Stimulated activated memory B cell treated with anti-CD40 and anti-IgM and Interleukin-4, amounts not matched to agents 10 μg/mL and 1 μg/mL and 100 μg/mL, for 72 hours (primary cell): ENCODE data around the gene SFT2D1.

Experiments used
- ATAC-seq: fragments of 150-1000 bp; cut with Tn5 transposase; 2 replicates; pipeline ENCODE4 v1.10.0; 2021
- H3K27ac Mint-ChIP-seq: one replicate; pipeline ENCODE4 v1.8.0; 2022; ENCODE audit warnings: mild to moderate bottlenecking, mixed read lengths
- H3K27me3 Mint-ChIP-seq: one replicate; pipeline ENCODE4 v1.8.0; 2022; ENCODE audit warnings: mixed read lengths
- H3K36me3 Mint-ChIP-seq: one replicate; pipeline ENCODE4 v1.8.0; 2022; ENCODE audit warnings: mixed read lengths
- H3K4me1 Mint-ChIP-seq: one replicate; pipeline ENCODE4 v1.8.0; 2022; ENCODE audit warnings: mixed read lengths
- H3K4me3 Mint-ChIP-seq: one replicate; pipeline ENCODE4 v1.8.0; 2022; ENCODE audit warnings: mild to moderate bottlenecking, moderate library complexity, mixed read lengths
- H3K9me3 Mint-ChIP-seq: one replicate; pipeline ENCODE4 v1.8.0; 2022; ENCODE audit warnings: mixed read lengths

Gene SFT2D1

GRCh38 chr6:166308769-166309589 is 33.4 kb downstream of the SFT2D1 start:
- no peak overlapping the region for H3K27ac Mint-ChIP-seq
- peaks cover 7% of the 10 kb centered on the region for H3K4me1 Mint-ChIP-seq
- ATAC-seq: no peak
- H3K36me3 Mint-ChIP-seq: no peaks in the 10 kb centered on the region
- H3K27me3 Mint-ChIP-seq: peaks cover 40% of the 10 kb centered on the region
- peak overlapping the region; percentile 75 for H3K4me3 Mint-ChIP-seq
- no peaks in the 10 kb centered on the region for H3K9me3 Mint-ChIP-seq

DNA sequence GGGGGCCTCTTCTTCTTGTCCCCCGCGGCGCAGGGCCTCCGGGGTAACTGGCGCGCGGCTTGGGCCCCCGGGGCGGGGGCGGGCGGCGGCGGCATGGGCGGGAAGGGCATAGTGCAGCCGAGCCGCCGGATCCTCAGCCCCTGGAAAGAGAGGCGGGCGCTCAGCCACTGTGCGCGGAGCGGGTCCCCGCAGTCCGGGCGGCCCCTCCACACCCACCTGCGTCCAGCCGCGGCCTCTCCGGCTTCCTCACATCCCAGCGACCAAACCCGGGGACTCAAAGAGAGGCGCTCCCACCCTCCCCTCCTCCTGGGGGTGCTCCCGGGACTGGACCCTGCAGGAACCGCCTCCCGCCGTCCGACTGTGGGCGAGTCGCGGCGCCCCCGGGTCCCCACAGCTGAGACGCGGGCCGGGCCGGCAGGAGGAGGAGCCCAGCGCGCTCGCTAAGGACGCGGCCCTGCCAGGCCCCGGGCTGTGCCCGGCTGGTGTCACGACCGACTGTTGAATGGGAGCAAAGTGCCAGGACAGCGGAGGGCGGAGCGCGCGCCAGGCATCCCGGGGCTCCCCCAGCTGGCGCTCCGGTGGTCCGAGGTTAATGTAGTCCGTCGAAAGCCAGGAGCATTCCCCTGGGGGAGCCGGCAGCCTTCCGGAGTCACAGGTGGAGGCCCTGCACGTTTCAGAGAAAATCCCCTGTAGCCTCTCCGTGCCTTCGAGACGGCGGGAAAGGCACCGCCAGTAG is 34.1 kb downstream of the SFT2D1 start, which contains the start of gene PRR18:
PRR18 (minus strand) TSS at position 360 of the 736 bp plus-strand sequence; CDS start at position 110, 250 bp downstream.
- peaks cover 7% of the 10 kb centered on the region for H3K4me1 Mint-ChIP-seq
- peaks cover 40% of the 10 kb centered on the region for H3K27me3 Mint-ChIP-seq

GRCh38 chr6:166307082-166308032 is 35.0 kb downstream of the SFT2D1 start:
- Mint-ChIP-seq H3K4me3 (peak overlapping the region; percentile 70), H3K9me3 (no peaks in the 10 kb centered on the region), H3K27ac (no peak overlapping the region), H3K4me1 (peaks cover 7% of the 10 kb centered on the region), H3K36me3 (no peaks in the 10 kb centered on the region), H3K27me3 (peaks cover 40% of the 10 kb centered on the region)
- ATAC-seq: peak; percentile 41

More for the DNA sequence above, 34.1 kb downstream of the SFT2D1 start, which contains the start of gene PRR18:
- ATAC-seq: peak; percentile 73
- H3K36me3 Mint-ChIP-seq: no peaks in the 10 kb centered on the region
- H3K4me3 Mint-ChIP-seq: peak within 1 kb of the TSS; percentile 75
- no peak within 1 kb of the TSS for H3K27ac Mint-ChIP-seq
- no peaks in the 10 kb centered on the region for H3K9me3 Mint-ChIP-seq

GRCh38 chr6:166306378-166307081 is 35.8 kb downstream of the SFT2D1 start:
- Mint-ChIP-seq H3K9me3 (no peaks in the 10 kb centered on the region), H3K36me3 (no peaks in the 10 kb centered on the region), H3K27ac (no peak overlapping the region), H3K4me3 (peak overlapping the region; percentile 61), H3K4me1 (peaks cover 7% of the 10 kb centered on the region), H3K27me3 (peaks cover 45% of the 10 kb centered on the region)
- ATAC-seq: no peak

- ATAC-seq: no peak
- Mint-ChIP-seq H3K4me1 (peaks cover 7% of the 10 kb centered on the region), H3K4me3 (no peak overlapping the region), H3K36me3 (no peaks in the 10 kb centered on the region), H3K27me3 (peaks cover 49% of the 10 kb centered on the region), H3K27ac (no peak overlapping the region), H3K9me3 (no peaks in the 10 kb centered on the region)
Observed at GRCh38 chr6:166305562-166306117, 36.7 kb downstream of the SFT2D1 start.

DNA sequence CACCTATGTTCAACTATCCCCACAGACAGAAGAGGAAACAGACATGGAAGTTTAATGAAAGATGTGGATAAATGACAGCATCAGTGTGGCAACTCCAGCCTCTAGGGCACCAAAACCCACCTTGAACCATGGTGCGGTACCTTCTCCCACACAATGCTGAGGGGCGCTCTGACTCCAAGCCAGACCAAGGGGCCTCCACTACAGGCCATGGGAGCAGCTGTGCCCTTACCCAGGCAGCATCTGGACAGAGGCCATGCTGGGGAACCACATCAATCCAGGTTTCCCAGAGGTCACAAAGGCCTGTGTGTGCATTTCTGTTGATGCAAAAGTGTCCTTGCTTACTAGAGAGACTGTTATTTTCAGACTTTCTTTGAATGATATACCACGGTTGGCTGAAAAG is 38.2 kb downstream of the SFT2D1 start:
- Mint-ChIP-seq H3K27me3 (peaks cover 50% of the 10 kb centered on the region), H3K27ac (no peak overlapping the region)

DNA sequence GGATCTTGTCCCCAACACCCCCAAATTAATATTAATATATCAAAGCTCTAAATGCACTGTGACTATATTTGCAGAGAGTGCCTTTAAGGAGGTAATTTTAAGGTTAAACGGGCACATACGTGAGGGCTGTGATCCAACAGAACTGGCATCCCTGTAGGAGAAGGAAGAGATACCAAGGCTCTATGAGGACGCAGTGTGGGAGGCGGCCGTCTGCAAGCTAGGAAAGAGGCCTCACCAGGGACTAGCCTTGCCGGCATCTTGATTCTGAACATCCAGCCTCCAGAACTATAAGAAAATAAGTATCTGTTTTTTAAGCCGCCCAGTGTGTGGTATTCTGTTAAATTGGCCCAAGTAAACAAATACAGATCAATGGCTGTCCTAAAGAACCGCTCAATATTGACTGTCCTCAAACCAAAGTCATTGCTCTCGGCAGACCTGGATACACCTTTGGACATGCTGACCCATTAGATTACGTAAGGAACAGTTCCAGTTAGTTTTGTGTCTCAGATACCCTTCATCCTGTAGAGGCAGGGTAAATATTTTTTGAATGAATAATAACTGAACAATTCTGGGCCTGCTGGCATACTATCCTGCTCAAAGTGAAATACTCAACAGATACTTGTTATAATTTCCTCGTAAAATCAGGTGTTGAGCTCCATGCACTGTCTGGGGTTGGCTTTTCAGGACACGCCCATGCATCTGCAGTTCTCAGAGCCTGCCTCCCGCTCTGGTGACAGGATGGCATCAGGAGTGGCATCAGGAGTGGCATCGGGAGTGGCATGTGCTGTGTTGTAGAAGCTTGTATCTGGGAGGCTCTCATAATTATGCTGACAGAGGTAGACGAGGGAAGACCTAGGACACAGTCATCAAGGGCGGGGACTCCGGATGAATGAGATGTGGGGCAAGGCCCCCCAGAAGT is 40.5 kb downstream of the SFT2D1 start:
- no peak for ATAC-seq
- Mint-ChIP-seq H3K4me3 (no peak overlapping the region), H3K4me1 (no peaks in the 10 kb centered on the region)

More for the DNA sequence above, 38.2 kb downstream of the SFT2D1 start:
- Mint-ChIP-seq H3K36me3 (peaks cover 4% of the 10 kb centered on the region), H3K4me1 (peaks cover 7% of the 10 kb centered on the region), H3K4me3 (no peak overlapping the region), H3K9me3 (no peaks in the 10 kb centered on the region)
- no peak for ATAC-seq

GRCh38 chr6:166300357-166300987 is 41.9 kb downstream of the SFT2D1 start:
- Mint-ChIP-seq H3K27ac (no peak overlapping the region), H3K27me3 (peaks cover 33% of the 10 kb centered on the region), H3K4me1 (no peaks in the 10 kb centered on the region), H3K9me3 (no peaks in the 10 kb centered on the region), H3K36me3 (peaks cover 4% of the 10 kb centered on the region), H3K4me3 (no peak overlapping the region)
- no peak for ATAC-seq

More for the DNA sequence above, 40.5 kb downstream of the SFT2D1 start:
- peaks cover 4% of the 10 kb centered on the region for H3K36me3 Mint-ChIP-seq
- no peaks in the 10 kb centered on the region for H3K9me3 Mint-ChIP-seq
- H3K27ac Mint-ChIP-seq: no peak overlapping the region
- H3K27me3 Mint-ChIP-seq: peaks cover 47% of the 10 kb centered on the region

DNA sequence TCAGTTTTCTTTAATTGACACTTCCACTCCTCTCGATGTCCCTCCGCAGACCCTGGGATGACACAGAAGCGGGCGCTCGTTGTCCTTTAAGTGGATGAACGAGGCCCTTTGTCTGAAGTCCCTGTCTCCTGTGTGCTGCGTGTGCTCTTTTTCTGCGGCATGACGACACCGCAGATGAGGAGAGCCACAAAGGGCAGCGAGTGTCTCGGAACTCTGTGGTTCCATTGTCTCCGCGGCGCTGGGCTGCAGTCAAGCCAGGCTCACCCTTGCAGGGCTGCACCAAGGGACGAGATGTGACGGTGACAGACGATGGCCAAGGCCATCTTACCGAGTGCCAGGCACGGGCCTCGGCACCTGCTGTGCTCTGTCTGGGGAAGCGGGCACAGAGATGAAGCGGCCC is 44.7 kb downstream of the SFT2D1 start:
- H3K4me3 Mint-ChIP-seq: no peak overlapping the region
- no peak overlapping the region for H3K27ac Mint-ChIP-seq
- peaks cover 8% of the 10 kb centered on the region for H3K4me1 Mint-ChIP-seq
- ATAC-seq: no peak
- no peaks in the 10 kb centered on the region for H3K9me3 Mint-ChIP-seq
- H3K36me3 Mint-ChIP-seq: peaks cover 4% of the 10 kb centered on the region
- H3K27me3 Mint-ChIP-seq: peaks cover 29% of the 10 kb centered on the region

DNA sequence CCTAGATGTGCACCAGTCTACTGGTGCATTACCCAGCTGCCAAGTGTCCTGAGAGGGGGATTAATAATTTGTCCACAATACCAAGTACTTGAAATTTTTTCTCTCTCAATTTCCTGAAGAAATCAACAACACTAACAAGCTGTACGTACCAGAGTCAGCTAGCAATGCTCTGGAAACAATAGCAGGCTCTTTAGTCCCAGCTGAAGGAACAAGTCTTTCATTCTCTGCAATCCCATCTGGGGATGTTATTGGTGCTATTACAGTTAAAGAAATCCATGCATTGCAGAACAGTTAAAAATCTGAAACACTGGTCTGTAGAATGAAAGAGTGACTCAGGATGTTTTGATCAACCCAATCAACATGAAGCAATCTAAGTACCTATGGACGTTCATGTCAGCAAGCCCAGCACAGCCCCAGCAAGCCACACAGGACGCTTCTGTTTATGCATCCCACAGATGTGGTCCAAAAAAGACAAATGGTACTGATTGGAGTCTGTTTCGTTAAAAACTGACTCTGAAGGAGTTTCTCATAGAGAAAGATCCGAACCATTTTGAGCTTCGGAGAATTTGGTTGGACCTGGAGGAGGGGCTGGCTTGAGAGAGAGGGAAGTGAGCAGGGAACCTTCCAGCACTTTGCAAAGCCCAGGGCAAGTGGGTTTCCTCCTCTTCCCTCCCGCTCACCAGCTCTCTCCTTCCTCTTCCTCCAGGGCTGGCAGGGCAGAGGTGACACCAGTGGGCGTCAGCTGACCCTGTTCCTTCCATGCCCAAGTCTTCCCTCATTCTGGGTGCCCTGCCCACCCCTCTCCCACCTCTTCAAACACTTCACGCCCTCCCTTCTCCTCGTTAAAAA is 46.1 kb downstream of the SFT2D1 start:
- H3K9me3 Mint-ChIP-seq: peaks cover 2% of the 10 kb centered on the region
- H3K4me1 Mint-ChIP-seq: peaks cover 8% of the 10 kb centered on the region
- H3K27ac Mint-ChIP-seq: no peak overlapping the region
- no peak overlapping the region for H3K4me3 Mint-ChIP-seq
- peaks cover 4% of the 10 kb centered on the region for H3K36me3 Mint-ChIP-seq
- H3K27me3 Mint-ChIP-seq: peaks cover 22% of the 10 kb centered on the region
- ATAC-seq: no peak

DNA sequence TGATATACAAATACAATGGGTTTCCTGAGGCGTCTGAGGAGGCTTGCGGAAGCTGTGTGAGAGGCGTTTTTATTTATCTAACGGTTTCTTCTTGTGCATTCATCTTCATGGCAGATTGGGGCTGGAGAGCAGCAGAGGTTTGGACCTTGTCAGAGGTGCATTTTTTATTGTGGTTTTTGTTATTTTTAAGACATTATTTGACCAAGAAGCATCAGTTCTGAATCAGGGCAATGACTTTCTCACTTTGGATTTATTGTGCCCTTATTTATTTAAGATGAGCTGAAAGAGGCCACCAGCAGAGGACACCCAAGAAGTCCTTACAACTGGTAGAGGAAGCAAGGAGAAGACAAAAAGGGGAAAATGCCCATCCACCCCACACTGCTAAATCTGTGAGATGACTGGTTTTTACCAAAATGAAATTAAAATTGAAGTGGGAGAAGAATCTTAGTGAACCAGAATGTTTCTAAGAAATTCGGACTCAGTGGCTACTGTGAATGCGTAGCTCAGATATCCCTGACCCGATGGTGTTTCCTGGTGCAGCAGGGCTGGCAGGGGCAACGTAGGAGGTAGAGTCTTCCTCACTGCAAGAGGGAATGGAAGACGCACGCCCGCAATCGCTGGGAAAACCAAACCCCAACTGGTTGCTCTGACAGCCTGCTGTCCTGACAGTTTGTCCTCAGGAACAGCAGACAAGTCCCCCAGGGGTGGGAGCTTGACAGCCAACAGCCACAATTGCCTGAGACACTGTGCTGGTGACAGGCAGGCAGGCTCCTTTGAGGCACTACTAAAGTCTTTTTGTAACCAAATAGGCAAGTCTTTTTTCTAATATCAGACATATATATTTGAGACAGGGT is 48.4 kb downstream of the SFT2D1 start:
- Mint-ChIP-seq H3K27me3 (peaks cover 5% of the 10 kb centered on the region), H3K36me3 (no peaks in the 10 kb centered on the region), H3K4me3 (no peak overlapping the region), H3K27ac (no peak overlapping the region), H3K4me1 (peaks cover 8% of the 10 kb centered on the region), H3K9me3 (peaks cover 2% of the 10 kb centered on the region)
- no peak for ATAC-seq
